GM12878 (cell line): Measurements from ENCODE around the gene COL4A4. TPM values are rescaled to one million over a fixed set of nuclear protein-coding genes. Genes with fewer than 3 reads are reported as not detected.

Experiments
- BCL3 ChIP-seq: IDR thresholded peaks from 2 replicates; pipeline ENCODE4 v1.6.1; 2011; ENCODE audit warnings: borderline replicate concordance, low read depth, mild to moderate bottlenecking, moderate library complexity, low read length; ENCODE audit not compliant: insufficient read depth, poor library complexity, severe bottlenecking
- BHLHE40 ChIP-seq, 2 experiments: fragments of 450-650 bp in 1 of 2; IDR thresholded peaks; 2 replicates each; pipeline ENCODE4 v1.6.1; 2011 to 2017; ENCODE audit warnings: low read depth in 2 of 2, borderline replicate concordance in 1 of 2, improper control_type of control experiment in 1 of 2, low read length in 1 of 2, mild to moderate bottlenecking in 1 of 2
- CBX5 ChIP-seq: sonication (generic); IDR thresholded peaks from 2 replicates; pipeline ENCODE4 v1.6.1; 2016; ENCODE audit warnings: low read depth, moderate library complexity, mild to moderate bottlenecking, inconsistent platforms
- CEBPB ChIP-seq, 2 experiments: fragments of 150-350 bp in 1 of 2; IDR thresholded peaks; 2 replicates each; pipeline ENCODE4 v1.6.1; 2012 to 2014; ENCODE audit warnings: low read depth in 2 of 2, low read length in 2 of 2, borderline replicate concordance in 1 of 2, inconsistent platforms in 1 of 2
- CHD2 ChIP-seq: IDR thresholded peaks from 2 replicates; pipeline ENCODE4 v1.6.1; 2011; ENCODE audit warnings: low read depth, low read length, improper control_type of control experiment, borderline replicate concordance
- DPF2 ChIP-seq: fragments of 450-650 bp; IDR thresholded peaks from 2 replicates; pipeline ENCODE4 v1.6.1; 2017; ENCODE audit warnings: mild to moderate bottlenecking
- FOXM1 ChIP-seq: IDR thresholded peaks from 2 replicates; pipeline ENCODE4 v1.6.1; 2012; ENCODE audit warnings: low read depth, mild to moderate bottlenecking, inconsistent platforms, low read length, moderate library complexity
- MYB ChIP-seq: fragments of 150-350 bp; IDR thresholded peaks from 2 replicates; pipeline ENCODE4 v1.6.1; 2014; ENCODE audit warnings: mild to moderate bottlenecking, low read depth, low read length, borderline replicate concordance
- NFXL1 ChIP-seq: fragments of 450-650 bp; IDR thresholded peaks from 2 replicates; pipeline ENCODE4 v1.6.1; 2017; ENCODE audit warnings: antibody characterized with exemption, mild to moderate bottlenecking, borderline replicate concordance
- RAD51 ChIP-seq: fragments of 450-650 bp; IDR thresholded peaks from 2 replicates; pipeline ENCODE4 v1.6.1; 2016; ENCODE audit warnings: moderate library complexity, mild to moderate bottlenecking, inconsistent platforms
- RFX5 ChIP-seq: IDR thresholded peaks from 2 replicates; pipeline ENCODE4 v1.6.1; 2011; ENCODE audit warnings: low read depth, low read length, improper control_type of control experiment
- SMAD1 ChIP-seq: fragments of 450-650 bp; IDR thresholded peaks from 2 replicates; pipeline ENCODE4 v1.6.1; 2018; ENCODE audit warnings: mild to moderate bottlenecking, low read depth; ENCODE audit not compliant: partially characterized antibody
- SMC3 ChIP-seq: IDR thresholded peaks from 2 replicates; pipeline ENCODE4 v1.6.1; 2011; ENCODE audit warnings: low read length, improper control_type of control experiment, borderline replicate concordance
- TCF12 ChIP-seq: IDR thresholded peaks from 2 replicates; pipeline ENCODE4 v1.6.1; 2011; ENCODE audit warnings: low read depth, mild to moderate bottlenecking, low read length
- USF1 ChIP-seq: IDR thresholded peaks from 2 replicates; pipeline ENCODE4 v1.6.1; 2011; ENCODE audit warnings: borderline replicate concordance, low read depth, mild to moderate bottlenecking, moderate library complexity, mixed read lengths, low read length; ENCODE audit not compliant: insufficient read depth; ENCODE audit errors: extremely low read length
- USF2 ChIP-seq: IDR thresholded peaks from 2 replicates; pipeline ENCODE4 v1.6.1; 2011; ENCODE audit warnings: low read depth, low read length, improper control_type of control experiment, borderline replicate concordance
- ZBTB11 ChIP-seq: fragments of 450-650 bp; formaldehyde crosslinking; IDR thresholded peaks from 2 replicates; pipeline ENCODE4 v1.5.0; 2022; ENCODE audit warnings: mild to moderate bottlenecking, missing genetic modification characterization
- ZBTB4 ChIP-seq: fragments of 450-650 bp; formaldehyde crosslinking; IDR thresholded peaks from 2 replicates; pipeline ENCODE4 v1.4.0; 2022; ENCODE audit warnings: mild to moderate bottlenecking, moderate library complexity
- ZNF384 ChIP-seq: IDR thresholded peaks from 2 replicates; pipeline ENCODE4 v1.6.1; 2012; ENCODE audit warnings: low read depth, mild to moderate bottlenecking, low read length, improper control_type of control experiment, borderline replicate concordance
- polyA plus RNA-seq, 11 experiments: library from polyadenylated mRNA; depleted of rRNA in 4 of 11; unstranded in 6 of 11; stranded (reverse) in 5 of 11; fragments of >200 nt; fragmentation: Nextera tagmentation in 4 of 11; fragmentation: Illumina TruSeq in 1 of 11; extraction: Ambion mirVana in 4 of 11; extraction: Trizol in 1 of 11; gene quantifications; 1 replicate in 1 of 11; 2 replicates in 10 of 11; pipeline versions ENCODE4 v1.2.1 to v1.2.3, GENCODE V29; 2011 to 2016; ENCODE audit warnings: inconsistent platforms in 2 of 11, missing spikeins in 2 of 11, low read depth in 1 of 11
- total RNA-seq, 4 experiments: library from RNA; depleted of rRNA in 3 of 4; stranded (reverse); fragments of >200 nt in 3 of 4; fragmentation: Illumina TruSeq in 1 of 4; extraction: Trizol in 1 of 4; gene quantifications; 2 replicates each; pipeline versions ENCODE4 v1.2.1 to v1.2.3, GENCODE V29; 2013 to 2021

COL4A4 gene
- total and polyA plus RNA-seq, 10 of the 15 experiments (the other 5 are each of a cell fraction or from before 2014, with no cell fraction given): 0.19 to 4.0 (median 2.1) TPM

GRCh38 chr2:226971770-226972169 is 192.2 kb downstream of the COL4A4 start (continued):
- TF ChIP-seq BCL3 (no peak), CEBPB (IDR thresholded peaks at IDR 0.05; ENCODE audit: borderline replicate concordance in 1 of 2, low read depth in 2 of 2, low read length in 2 of 2) (no peak), FOXM1 (no peak), NFXL1 (no peak), TCF12 (peak; percentile 57; the same call in 1 of the 2 replicates), BHLHE40 (IDR thresholded peaks at IDR 0.05; ENCODE audit: borderline replicate concordance in 1 of 2, low read depth in 2 of 2, low read length in 1 of 2) (peak; percentile 72 to 81), CHD2 (no peak), USF1 (peak; percentile 23), SMC3 (no peak), ZNF384 (peak; percentile 45; the same call in 1 of the 2 replicates), SMAD1 (no peak), ZBTB11 (no peak), RAD51 (peak; percentile 70), DPF2 (no peak), MYB (no peak), RFX5 (no peak), ZBTB4 (CRISPR knock-in tag) (no peak), USF2 (no peak; the same call in 1 of the 2 replicates), CBX5 (no peak)
